Fibroblast of pulmonary artery (primary cell): ENCODE measurements around the gene PRR12.
A peak's percentile ranks its signal among the peaks of the same experiment; 100 is the strongest.

Source experiments
- DNase-seq: peaks from one replicate; pipeline ENCODE4 v3.0.0-alpha.2; 2010; ENCODE audit warnings: low read depth
- H3K4me3 ChIP-seq: replicated peaks from 2 replicates; pipeline ENCODE4 v1.5.1; 2011; ENCODE audit warnings: low read depth, mild to moderate bottlenecking, control low read depth, low read length, moderate library complexity
- TF ChIP-seq, protein P1 (sequence below): IDR thresholded peaks from 2 replicates; pipeline ENCODE4 v1.5.1; 2011; ENCODE audit warnings: mild to moderate bottlenecking, control low read depth, low read length, inconsistent platforms; ENCODE audit errors: missing control alignments

PRR12 gene

DNA sequence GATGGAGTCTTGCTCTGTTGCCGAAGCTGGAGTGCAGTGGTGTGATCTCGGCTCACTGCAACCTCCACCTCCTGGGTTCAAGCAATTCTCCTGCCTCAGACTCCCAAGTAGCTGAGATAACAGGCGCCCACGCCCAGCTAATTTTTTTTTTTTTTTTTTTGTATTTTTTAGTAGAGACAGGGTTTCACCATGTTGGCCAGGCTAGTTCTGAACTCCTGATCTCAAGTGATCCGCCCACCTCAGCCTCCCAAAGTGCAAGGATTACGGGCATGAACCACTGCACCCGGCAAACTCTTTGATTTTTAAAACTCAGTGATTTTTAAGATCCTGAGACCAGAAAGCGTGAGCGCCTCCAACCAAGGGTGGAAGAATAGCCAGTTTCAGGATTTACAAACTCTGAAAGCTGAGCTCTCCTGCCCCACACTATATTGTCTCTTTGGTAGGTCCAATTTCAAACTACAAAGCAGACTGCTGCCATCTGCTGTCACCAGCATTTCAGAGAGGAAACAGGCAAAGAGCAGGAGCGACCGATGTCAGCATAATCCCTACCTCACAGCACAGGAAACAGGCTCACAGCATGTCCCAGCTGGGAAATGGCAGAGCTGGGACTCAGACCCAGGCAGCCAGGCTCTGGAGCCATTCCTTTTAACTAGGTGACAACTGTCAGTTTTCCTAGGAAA lies 19.8 kb upstream of the PRR12 start:
- H3K4me3 ChIP-seq = no peak overlapping the region
- TF ChIP-seq, protein P1, sequence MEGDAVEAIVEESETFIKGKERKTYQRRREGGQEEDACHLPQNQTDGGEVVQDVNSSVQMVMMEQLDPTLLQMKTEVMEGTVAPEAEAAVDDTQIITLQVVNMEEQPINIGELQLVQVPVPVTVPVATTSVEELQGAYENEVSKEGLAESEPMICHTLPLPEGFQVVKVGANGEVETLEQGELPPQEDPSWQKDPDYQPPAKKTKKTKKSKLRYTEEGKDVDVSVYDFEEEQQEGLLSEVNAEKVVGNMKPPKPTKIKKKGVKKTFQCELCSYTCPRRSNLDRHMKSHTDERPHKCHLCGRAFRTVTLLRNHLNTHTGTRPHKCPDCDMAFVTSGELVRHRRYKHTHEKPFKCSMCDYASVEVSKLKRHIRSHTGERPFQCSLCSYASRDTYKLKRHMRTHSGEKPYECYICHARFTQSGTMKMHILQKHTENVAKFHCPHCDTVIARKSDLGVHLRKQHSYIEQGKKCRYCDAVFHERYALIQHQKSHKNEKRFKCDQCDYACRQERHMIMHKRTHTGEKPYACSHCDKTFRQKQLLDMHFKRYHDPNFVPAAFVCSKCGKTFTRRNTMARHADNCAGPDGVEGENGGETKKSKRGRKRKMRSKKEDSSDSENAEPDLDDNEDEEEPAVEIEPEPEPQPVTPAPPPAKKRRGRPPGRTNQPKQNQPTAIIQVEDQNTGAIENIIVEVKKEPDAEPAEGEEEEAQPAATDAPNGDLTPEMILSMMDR = no peak
- no peak for DNase-seq

DNA sequence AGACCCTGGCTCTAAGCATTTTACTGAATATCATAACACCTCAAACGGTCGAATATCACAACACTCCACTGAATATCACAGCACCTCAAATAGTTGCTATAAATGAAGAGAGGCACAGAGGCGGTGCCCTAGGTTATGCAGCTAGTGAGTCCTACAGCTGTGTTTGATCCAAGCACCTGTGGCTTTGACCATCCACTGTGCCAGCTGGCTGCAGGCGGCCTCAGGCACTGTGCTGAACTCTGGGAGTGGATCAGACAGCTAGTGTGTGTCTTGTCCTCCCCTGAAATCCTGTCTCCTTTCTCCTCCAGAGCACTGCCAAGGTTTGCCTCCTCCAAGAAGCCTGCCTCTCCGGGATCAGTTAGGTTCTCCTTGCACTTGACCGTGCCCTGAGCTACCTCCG lies 18.0 kb upstream of the PRR12 start:
- DNase-seq = no peak
- no peak overlapping the region for H3K4me3 ChIP-seq
- TF ChIP-seq, protein P1 = no peak

DNA sequence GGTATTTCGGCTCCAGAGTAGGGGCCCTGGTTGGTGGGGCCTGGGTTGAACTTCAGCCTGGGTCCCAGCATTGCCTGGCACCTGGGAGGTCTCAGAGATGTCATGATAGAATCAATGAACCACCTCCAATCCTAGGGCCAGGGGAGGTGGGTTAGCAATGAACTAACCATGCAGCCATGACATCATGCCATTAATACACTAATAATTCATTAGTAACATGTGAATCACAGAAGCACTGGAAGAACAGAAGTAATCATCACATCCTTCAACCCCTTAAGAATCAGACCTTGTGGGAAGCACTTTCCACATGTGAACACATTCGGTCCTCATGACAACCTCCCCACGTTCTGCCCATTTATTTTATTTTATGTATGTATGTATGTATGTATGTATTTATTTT lies 17.6 kb upstream of the PRR12 start:
- H3K4me3 ChIP-seq = no peak overlapping the region
- TF ChIP-seq, protein P1 = no peak
- DNase-seq = no peak

DNA sequence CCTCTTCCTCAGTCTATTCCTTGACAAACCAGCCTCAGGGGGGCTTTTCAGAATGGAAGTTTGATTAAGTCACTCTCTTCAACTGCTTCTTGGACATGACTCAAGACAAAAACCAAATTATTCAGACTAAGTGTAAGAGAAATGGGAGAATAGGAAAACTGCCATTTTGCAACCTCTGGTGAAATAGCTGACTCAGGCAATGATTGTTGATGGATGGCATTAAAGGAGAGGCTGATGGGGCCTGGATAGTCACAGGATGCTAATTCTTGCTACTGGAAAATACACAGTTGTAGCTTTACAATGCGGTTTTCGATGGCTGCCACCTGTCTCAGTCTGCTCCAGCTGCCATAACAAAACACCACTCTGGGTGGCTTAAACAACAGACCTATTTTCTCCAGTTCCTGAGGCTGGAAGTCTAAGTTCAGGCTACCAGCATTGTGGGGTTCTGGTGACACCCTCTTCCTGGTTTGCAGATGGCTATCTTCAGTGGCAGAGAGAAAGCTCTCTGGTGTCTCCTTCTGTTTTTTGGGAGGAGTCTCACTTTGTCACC lies 16.7 kb upstream of the PRR12 start:
- no peak for DNase-seq
- H3K4me3 ChIP-seq = no peak overlapping the region
- TF ChIP-seq, protein P1 = no peak

DNA sequence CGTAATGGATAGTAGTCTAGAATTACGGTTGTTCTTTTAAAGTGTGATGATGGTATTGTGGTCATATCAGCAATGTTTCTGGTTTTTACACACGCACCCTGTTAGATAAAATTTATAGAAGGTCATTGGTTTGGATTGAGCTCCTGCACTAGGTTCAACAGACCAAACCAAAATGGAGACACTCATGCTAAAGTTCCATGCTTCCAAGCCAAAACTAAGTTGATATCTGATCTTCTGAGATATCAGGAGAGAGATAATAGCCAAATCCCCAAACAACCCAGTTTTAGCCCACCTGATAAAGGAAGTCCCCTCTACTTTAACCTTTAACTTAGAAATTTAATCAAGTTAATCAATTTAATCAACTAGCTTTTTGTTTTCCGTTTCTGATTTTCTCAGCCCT lies 11.8 kb upstream of the PRR12 start:
- TF ChIP-seq, protein P1 = no peak
- DNase-seq = no peak
- H3K4me3 ChIP-seq = peak overlapping the region; percentile 80

DNA sequence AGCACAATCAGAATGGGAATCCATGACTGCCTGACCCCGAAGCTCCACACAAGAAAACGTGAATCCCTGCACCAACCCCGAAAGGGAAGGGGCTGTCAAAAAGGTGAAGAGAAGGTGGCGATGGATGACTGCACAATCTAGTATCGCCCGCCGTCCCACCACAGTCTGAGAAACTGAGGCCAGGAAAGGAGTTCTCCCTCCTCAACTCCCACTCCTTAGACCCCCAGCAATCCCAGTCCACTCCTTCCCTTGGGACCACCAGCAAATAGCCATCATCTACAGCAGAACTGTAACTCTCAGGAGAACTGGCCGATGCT lies 11.1 kb upstream of the PRR12 start:
- TF ChIP-seq, protein P1 = no peak
- H3K4me3 ChIP-seq = peak overlapping the region; percentile 80
- no peak for DNase-seq
